ENCODE measurements around the gene CDK6.
A peak's percentile ranks its signal among the peaks of the same experiment; 100 is the strongest.

The CDK6 gene

GRCh38 chr7:92835261-92835850, 1.0 kb downstream of the CDK6 start:
- DNase-seq (ENCODE audit: low read depth, low spot score) = no peak
- Histone ChIP-seq H3K4me3 (ENCODE audit: low read length) (peak overlapping the region; percentile 57; the same call in 1 of the 2 replicates), H3K36me3 (ENCODE audit: control insufficient read depth, insufficient read depth, low read length) (no peaks in the 10 kb centered on the region), H3K4me1 (ENCODE audit: control insufficient read depth, insufficient read depth, low read length) (no peaks in the 10 kb centered on the region; the same call in 1 of the 2 replicates), H3K27ac (ENCODE audit: low read length) (no peak overlapping the region), H3K9me3 (ENCODE audit: control insufficient read depth, insufficient read depth, low read length) (no peaks in the 10 kb centered on the region), H3K27me3 (ENCODE audit: control insufficient read depth, insufficient read depth, low read length) (no peaks in the 10 kb centered on the region; the same call in 1 of the 2 replicates)
- no CpG with 5 or more reads among the region's 43 CpGs for WGBS (ENCODE audit: insufficient coverage, insufficient read length)

GRCh38 chr7:92834507-92835260, 1.7 kb downstream of the CDK6 start:
- Histone ChIP-seq H3K27ac (ENCODE audit: low read length) (no peak overlapping the region), H3K4me3 (ENCODE audit: low read length) (peak overlapping the region; percentile 57; the same call in 1 of the 2 replicates), H3K27me3 (ENCODE audit: control insufficient read depth, insufficient read depth, low read length) (no peaks in the 10 kb centered on the region; the same call in 1 of the 2 replicates), H3K9me3 (ENCODE audit: control insufficient read depth, insufficient read depth, low read length) (no peaks in the 10 kb centered on the region), H3K4me1 (ENCODE audit: control insufficient read depth, insufficient read depth, low read length) (no peaks in the 10 kb centered on the region; the same call in 1 of the 2 replicates), H3K36me3 (ENCODE audit: control insufficient read depth, insufficient read depth, low read length) (no peaks in the 10 kb centered on the region)
- DNase-seq (ENCODE audit: low read depth, low spot score) = no peak
- WGBS (ENCODE audit: insufficient coverage, insufficient read length) = no CpG with 5 or more reads among the region's 53 CpGs

- no peak for DNase-seq (ENCODE audit: low read depth, low spot score)
- no peaks in the 10 kb centered on the region for H3K9me3 ChIP-seq (ENCODE audit: control insufficient read depth, insufficient read depth, low read length)
- WGBS (ENCODE audit: insufficient coverage, insufficient read length) = no CpG with 5 or more reads among the region's 54 CpGs
Measured at GRCh38 chr7:92833766-92834506, 2.4 kb downstream of the CDK6 start.

GRCh38 chr7:92833024-92833765, 3.2 kb downstream of the CDK6 start:
- Histone ChIP-seq H3K27ac (ENCODE audit: low read length) (no peak overlapping the region), H3K36me3 (ENCODE audit: control insufficient read depth, insufficient read depth, low read length) (no peaks in the 10 kb centered on the region), H3K4me1 (ENCODE audit: control insufficient read depth, insufficient read depth, low read length) (no peaks in the 10 kb centered on the region; the same call in 1 of the 2 replicates), H3K27me3 (ENCODE audit: control insufficient read depth, insufficient read depth, low read length) (no peaks in the 10 kb centered on the region; the same call in 1 of the 2 replicates), H3K9me3 (ENCODE audit: control insufficient read depth, insufficient read depth, low read length) (no peaks in the 10 kb centered on the region), H3K4me3 (ENCODE audit: low read length) (peak overlapping the region; percentile 57; the same call in 1 of the 2 replicates)
- no CpG with 5 or more reads among the region's 83 CpGs for WGBS (ENCODE audit: insufficient coverage, insufficient read length)
- peak; percentile 64 for DNase-seq (ENCODE audit: low read depth, low spot score)

More at GRCh38 chr7:92833766-92834506, 2.4 kb downstream of the CDK6 start:
- no peaks in the 10 kb centered on the region; the same call in 1 of the 2 replicates for H3K4me1 ChIP-seq (ENCODE audit: control insufficient read depth, insufficient read depth, low read length)
- H3K4me3 ChIP-seq (ENCODE audit: low read length) = peak overlapping the region; percentile 57
- no peaks in the 10 kb centered on the region; the same call in 1 of the 2 replicates for H3K27me3 ChIP-seq (ENCODE audit: control insufficient read depth, insufficient read depth, low read length)
- no peak overlapping the region for H3K27ac ChIP-seq (ENCODE audit: low read length)
- H3K36me3 ChIP-seq (ENCODE audit: control insufficient read depth, insufficient read depth, low read length) = no peaks in the 10 kb centered on the region

GRCh38 chr7:92832534-92833023, 3.8 kb downstream of the CDK6 start:
- no peaks in the 10 kb centered on the region for H3K36me3 ChIP-seq (ENCODE audit: control insufficient read depth, insufficient read depth, low read length)
- WGBS (ENCODE audit: insufficient coverage, insufficient read length) = no CpG with 5 or more reads among the region's 18 CpGs
- H3K4me1 ChIP-seq (ENCODE audit: control insufficient read depth, insufficient read depth, low read length) = no peaks in the 10 kb centered on the region; the same call in 1 of the 2 replicates
- no peak for DNase-seq (ENCODE audit: low read depth, low spot score)
- H3K9me3 ChIP-seq (ENCODE audit: control insufficient read depth, insufficient read depth, low read length) = no peaks in the 10 kb centered on the region
- no peaks in the 10 kb centered on the region; the same call in 1 of the 2 replicates for H3K27me3 ChIP-seq (ENCODE audit: control insufficient read depth, insufficient read depth, low read length)
- H3K27ac ChIP-seq (ENCODE audit: low read length) = no peak overlapping the region
- H3K4me3 ChIP-seq (ENCODE audit: low read length) = peak overlapping the region; percentile 57; the same call in 1 of the 2 replicates

GRCh38 chr7:92831716-92832533, 4.4 kb downstream of the CDK6 start:
- no CpG with 5 or more reads among the region's 7 CpGs for WGBS (ENCODE audit: insufficient coverage, insufficient read length)
- Histone ChIP-seq H3K27me3 (ENCODE audit: control insufficient read depth, insufficient read depth, low read length) (no peaks in the 10 kb centered on the region; the same call in 1 of the 2 replicates), H3K36me3 (ENCODE audit: control insufficient read depth, insufficient read depth, low read length) (no peaks in the 10 kb centered on the region), H3K27ac (ENCODE audit: low read length) (no peak overlapping the region), H3K9me3 (ENCODE audit: control insufficient read depth, insufficient read depth, low read length) (no peaks in the 10 kb centered on the region), H3K4me3 (ENCODE audit: low read length) (peak overlapping the region; percentile 57; the same call in 1 of the 2 replicates), H3K4me1 (ENCODE audit: control insufficient read depth, insufficient read depth, low read length) (no peaks in the 10 kb centered on the region; the same call in 1 of the 2 replicates)
- no peak for DNase-seq (ENCODE audit: low read depth, low spot score)

GRCh38 chr7:92830532-92831110, 5.8 kb downstream of the CDK6 start:
- DNase-seq (ENCODE audit: low read depth, low spot score) = no peak
- H3K9me3 ChIP-seq (ENCODE audit: control insufficient read depth, insufficient read depth, low read length) = no peaks in the 10 kb centered on the region
- H3K27me3 ChIP-seq (ENCODE audit: control insufficient read depth, insufficient read depth, low read length) = no peaks in the 10 kb centered on the region
- WGBS (ENCODE audit: insufficient coverage, insufficient read length) = 100% methylated on average over 1 of the region's 6 CpGs
- H3K27ac ChIP-seq (ENCODE audit: low read length) = no peak overlapping the region
- H3K36me3 ChIP-seq (ENCODE audit: control insufficient read depth, insufficient read depth, low read length) = no peaks in the 10 kb centered on the region
- H3K4me3 ChIP-seq (ENCODE audit: low read length) = no peak overlapping the region
- H3K4me1 ChIP-seq (ENCODE audit: control insufficient read depth, insufficient read depth, low read length) = no peaks in the 10 kb centered on the region; the same call in 1 of the 2 replicates

- Histone ChIP-seq H3K36me3 (ENCODE audit: control insufficient read depth, insufficient read depth, low read length) (no peaks in the 10 kb centered on the region), H3K27ac (ENCODE audit: low read length) (no peak overlapping the region)
Measured at GRCh38 chr7:92830027-92830426, 6.3 kb downstream of the CDK6 start.

More at GRCh38 chr7:92830027-92830426, 6.3 kb downstream of the CDK6 start:
- no peak for DNase-seq (ENCODE audit: low read depth, low spot score)
- Histone ChIP-seq H3K9me3 (ENCODE audit: control insufficient read depth, insufficient read depth, low read length) (no peaks in the 10 kb centered on the region), H3K27me3 (ENCODE audit: control insufficient read depth, insufficient read depth, low read length) (no peaks in the 10 kb centered on the region), H3K4me3 (ENCODE audit: low read length) (no peak overlapping the region), H3K4me1 (ENCODE audit: control insufficient read depth, insufficient read depth, low read length) (no peaks in the 10 kb centered on the region; the same call in 1 of the 2 replicates)
- WGBS (ENCODE audit: insufficient coverage, insufficient read length) = no CpG with 5 or more reads among the region's 1 CpG
